ENCODE measurements around the gene HNRNPC.
"Not testable (repeated sequence)": the region's sequence is repeated elsewhere in the genome, so short reads cannot be mapped to it uniquely, and the experiment has no call there.

Gene HNRNPC

GRCh38 chr14:21191261-21191808 is 77.9 kb downstream of the HNRNPC start:
- no peak for DNase-seq

GRCh38 chr14:21185491-21185890 is 83.8 kb downstream of the HNRNPC start:
- DNase-seq = no peak

- DNase-seq = no peak
Observed at GRCh38 chr14:21184254-21184653, 85.0 kb downstream of the HNRNPC start.

- no peak for DNase-seq
Observed at GRCh38 chr14:21182166-21182565, 87.1 kb downstream of the HNRNPC start.

- DNase-seq = no peak
Observed at GRCh38 chr14:21171128-21171527, 98.1 kb downstream of the HNRNPC start.

- no peak for DNase-seq
Observed at GRCh38 chr14:21169573-21169972, 99.7 kb downstream of the HNRNPC start.

GRCh38 chr14:21168055-21168454 is 101.2 kb downstream of the HNRNPC start:
- no peak for DNase-seq

GRCh38 chr14:21165670-21166069 is 103.6 kb downstream of the HNRNPC start:
- DNase-seq = not testable (repeated sequence)

GRCh38 chr14:21165002-21165605 is 104.1 kb downstream of the HNRNPC start:
- not testable (repeated sequence) for DNase-seq

GRCh38 chr14:21163871-21164291 is 105.4 kb downstream of the HNRNPC start:
- no peak for DNase-seq

- DNase-seq = no peak
Observed at GRCh38 chr14:21162081-21162480, 107.2 kb downstream of the HNRNPC start.

- DNase-seq = no peak
Observed at GRCh38 chr14:21160061-21160610, 109.1 kb downstream of the HNRNPC start.
